KMS-11 (cell line): ENCODE data around the gene CXCL10.
A peak's percentile ranks its signal among the peaks of the same experiment; 100 is the strongest.

Experiments
- H2AFZ ChIP-seq: fragments of 200-600 bp; sonication (generic); 2 replicates; pipeline ENCODE4 v1.6.1; 2016; ENCODE audit warnings: antibody characterized with exemption, mixed run types, low read depth
- H3K27ac ChIP-seq: fragments of 200-600 bp; sonication (generic); 2 replicates; pipeline ENCODE4 v1.6.1; 2016; ENCODE audit warnings: mild to moderate bottlenecking, mixed run types
- H3K27me3 ChIP-seq: fragments of 200-600 bp; sonication (generic); 2 replicates; pipeline ENCODE4 v1.6.1; 2017; ENCODE audit warnings: mild to moderate bottlenecking, low read depth, mixed run types, moderate library complexity; ENCODE audit not compliant: insufficient read depth
- H3K36me3 ChIP-seq: fragments of 200-600 bp; sonication (generic); 2 replicates; pipeline ENCODE4 v1.6.1; 2017; ENCODE audit warnings: mild to moderate bottlenecking, mixed run types; ENCODE audit not compliant: insufficient read depth
- H3K4me1 ChIP-seq: fragments of 200-600 bp; sonication (generic); 2 replicates; pipeline ENCODE4 v1.6.1; 2016; ENCODE audit warnings: mild to moderate bottlenecking, low read depth, mixed run types; ENCODE audit not compliant: poor library complexity, severe bottlenecking
- H3K4me2 ChIP-seq: fragments of 200-600 bp; sonication (generic); 2 replicates; pipeline ENCODE4 v1.7.0; 2016; ENCODE audit warnings: mild to moderate bottlenecking, mixed run types
- H3K4me3 ChIP-seq: fragments of 200-600 bp; sonication (generic); IDR thresholded peaks from 2 replicates; pipeline ENCODE4 v1.6.1; 2017; ENCODE audit warnings: low read depth, low read length, mixed read lengths; ENCODE audit not compliant: insufficient read depth
- H3K79me2 ChIP-seq: fragments of 200-600 bp; sonication (generic); 2 replicates; pipeline ENCODE4 v1.6.1; 2016; ENCODE audit warnings: low read depth, mixed run types; ENCODE audit not compliant: insufficient read depth
- H3K9ac ChIP-seq: fragments of 200-600 bp; sonication (generic); 2 replicates; pipeline ENCODE4 v1.6.1; 2016; ENCODE audit warnings: mild to moderate bottlenecking, mixed run types
- H4K20me1 ChIP-seq: fragments of 200-600 bp; sonication (generic); 2 replicates; pipeline ENCODE4 v1.6.1; 2016; ENCODE audit warnings: mild to moderate bottlenecking, mixed run types; ENCODE audit not compliant: insufficient read depth
- CTCF ChIP-seq: fragments of 200-600 bp; sonication (generic); conservative IDR thresholded peaks from 2 replicates; pipeline ENCODE4 v1.6.1; 2017; ENCODE audit warnings: low read depth, mild to moderate bottlenecking, antibody characterized with exemption, low read length, moderate library complexity, mixed read lengths

CXCL10 gene

DNA sequence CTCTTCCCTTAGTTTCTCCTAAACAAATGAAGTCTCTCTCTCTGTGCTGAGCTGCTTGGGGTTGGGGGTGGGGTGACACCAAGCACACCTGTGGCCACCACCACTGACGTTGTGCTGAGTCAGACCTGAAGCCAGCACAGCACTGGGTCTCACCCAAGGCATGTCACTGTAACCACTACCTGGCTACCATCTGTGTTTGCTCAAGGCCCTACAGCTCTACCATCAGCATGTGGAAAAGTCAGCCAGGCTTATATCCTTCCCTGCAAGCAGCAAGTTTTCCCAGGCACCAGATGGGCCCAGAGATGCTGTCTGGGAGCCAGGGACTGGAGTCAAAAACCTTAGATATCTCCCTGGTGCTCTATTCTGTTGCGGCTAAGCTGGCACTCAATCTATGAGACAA lies 6.9 kb downstream of the CXCL10 start:
- Histone ChIP-seq H3K4me1 (peaks cover 64% of the 10 kb centered on the region), H3K4me2 (peak overlapping the region; percentile 49), H2AFZ (peak overlapping the region; percentile 50; the same call in 1 of the 2 replicates), H3K27ac (peak overlapping the region; percentile 87), H3K4me3 (no peak overlapping the region), H3K79me2 (no peaks in the 10 kb centered on the region), H3K9ac (peak overlapping the region; percentile 49; the same call in 1 of the 2 replicates), H3K27me3 (no peaks in the 10 kb centered on the region), H4K20me1 (no peaks in the 10 kb centered on the region), H3K36me3 (no peaks in the 10 kb centered on the region)
- TF ChIP-seq CTCF = no peak

DNA sequence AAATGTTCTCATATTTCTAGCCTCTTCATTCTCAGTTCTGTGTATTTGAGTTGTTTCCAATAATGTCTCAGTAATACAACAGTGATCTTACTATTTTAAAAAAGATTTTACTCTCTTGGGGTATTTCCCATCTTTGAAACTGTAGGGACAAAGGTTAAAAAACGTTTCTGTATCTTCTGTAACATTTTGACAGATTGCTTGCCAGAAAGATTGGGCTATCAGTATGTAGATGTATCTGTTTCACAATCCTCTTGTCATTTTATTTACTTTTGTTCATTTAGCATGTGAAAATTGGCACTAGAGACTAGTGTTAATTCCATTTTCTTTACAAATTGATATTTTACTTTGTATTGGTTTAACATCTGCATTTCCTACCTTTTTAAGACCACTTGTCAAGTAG lies 9.8 kb downstream of the CXCL10 start:
- H3K27me3 ChIP-seq = no peaks in the 10 kb centered on the region
- no peaks in the 10 kb centered on the region for H4K20me1 ChIP-seq
- H3K4me1 ChIP-seq = peaks cover 67% of the 10 kb centered on the region
- TF ChIP-seq CTCF = no peak
- H3K9ac ChIP-seq = no peak overlapping the region
- H3K79me2 ChIP-seq = no peaks in the 10 kb centered on the region
- H3K4me2 ChIP-seq = peak overlapping the region; percentile 1; the same call in 1 of the 2 replicates
- no peak overlapping the region for H3K4me3 ChIP-seq
- H3K27ac ChIP-seq = no peak overlapping the region
- no peak overlapping the region for H2AFZ ChIP-seq
- no peaks in the 10 kb centered on the region for H3K36me3 ChIP-seq

DNA sequence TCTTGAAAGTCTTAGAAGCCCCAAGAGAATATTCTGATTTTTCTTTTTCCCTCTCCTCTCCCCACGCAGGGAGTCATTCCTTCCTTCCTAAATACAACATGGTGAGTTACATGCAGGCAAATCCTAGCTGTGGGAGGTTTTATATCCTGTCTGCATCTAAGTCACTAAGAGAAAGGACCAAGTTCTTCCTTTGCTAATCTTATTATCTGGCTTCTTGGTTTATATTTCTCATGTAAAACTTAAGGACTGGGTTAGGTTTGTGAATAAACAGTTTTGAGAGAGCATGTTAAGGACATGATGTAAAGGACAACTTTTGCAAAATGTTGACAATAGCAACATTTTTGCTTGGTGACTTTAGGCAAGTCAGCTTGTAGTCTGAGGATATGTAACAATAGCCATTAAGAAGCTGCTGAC lies 10.9 kb downstream of the CXCL10 start:
- Histone ChIP-seq H2AFZ (peak overlapping the region; percentile 16; the same call in 1 of the 2 replicates), H3K4me3 (no peak overlapping the region), H3K4me2 (peak overlapping the region; percentile 34; the same call in 1 of the 2 replicates), H3K4me1 (peaks cover 74% of the 10 kb centered on the region), H3K9ac (no peak overlapping the region), H4K20me1 (no peaks in the 10 kb centered on the region), H3K27me3 (no peaks in the 10 kb centered on the region), H3K79me2 (no peaks in the 10 kb centered on the region), H3K27ac (peak overlapping the region; percentile 15; the same call in 1 of the 2 replicates), H3K36me3 (no peaks in the 10 kb centered on the region)
- TF ChIP-seq CTCF = no peak

DNA sequence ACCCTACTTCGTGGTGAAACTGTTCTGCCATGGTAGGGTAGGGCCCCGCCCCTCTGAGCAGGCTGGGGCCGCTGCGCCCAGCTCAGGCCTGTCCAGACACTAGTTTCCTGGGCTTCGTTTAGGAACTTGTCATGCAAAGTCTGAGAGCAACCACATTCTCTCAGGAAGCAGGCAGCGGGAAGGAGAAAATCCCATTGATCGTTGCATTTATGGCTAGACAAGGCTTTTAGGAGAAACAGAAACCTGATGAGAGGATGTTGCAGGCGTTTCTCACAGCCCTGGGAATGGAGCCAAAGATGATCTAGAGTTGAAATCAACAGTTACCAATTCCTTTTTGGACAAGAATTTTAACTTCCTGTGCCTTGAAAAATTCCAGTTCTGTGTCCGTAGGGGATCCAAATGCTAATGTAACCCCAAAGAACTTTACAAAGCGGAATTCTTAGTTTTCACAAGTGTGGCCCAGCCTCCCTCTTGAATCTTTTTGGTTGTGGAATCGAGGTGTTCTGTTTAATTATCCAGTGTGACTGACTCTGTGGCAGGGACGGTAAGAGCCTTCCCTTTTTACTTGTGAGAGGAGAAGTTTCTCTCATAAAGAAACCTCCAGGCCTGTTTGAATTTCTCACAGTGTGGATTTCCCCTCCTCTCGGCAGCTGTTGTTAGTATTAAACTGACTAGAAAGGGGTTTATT lies 11.5 kb downstream of the CXCL10 start:
- no peaks in the 10 kb centered on the region for H3K27me3 ChIP-seq
- H3K4me3 ChIP-seq = no peak overlapping the region
- no peaks in the 10 kb centered on the region for H3K79me2 ChIP-seq
- H3K27ac ChIP-seq = peak overlapping the region; percentile 15; the same call in 1 of the 2 replicates
- no peaks in the 10 kb centered on the region for H3K36me3 ChIP-seq
- no peak overlapping the region for H3K9ac ChIP-seq
- H3K4me1 ChIP-seq = peaks cover 71% of the 10 kb centered on the region
- peak overlapping the region; percentile 34 for H3K4me2 ChIP-seq
- no peak for TF ChIP-seq CTCF
- no peaks in the 10 kb centered on the region for H4K20me1 ChIP-seq
- H2AFZ ChIP-seq = peak overlapping the region; percentile 16; the same call in 1 of the 2 replicates
